GM21529 (cell line): Measurements from ENCODE around the gene STK25.
A peak's percentile ranks its signal among the peaks of the same experiment; 100 is the strongest.
"Not testable (repeated sequence)": the region's sequence is repeated elsewhere in the genome, so short reads cannot be mapped to it uniquely, and the experiment has no call there.

Experiments
- ATAC-seq: cut with Tn5 transposase; IDR thresholded peaks from one replicate; pipeline ENCODE4 v1.9.1; 2021; ENCODE audit not compliant: unreplicated experiment

STK25 gene

GRCh38 chr2:241540401-241540770, 32.0 kb upstream of the STK25 start:
- no peak for ATAC-seq

- ATAC-seq, result no peak
These were observed 31.4 kb upstream of the STK25 start for GRCh38 chr2:241539616-241540374.

GRCh38 chr2:241538838-241539615, 30.6 kb upstream of the STK25 start:
- ATAC-seq, result no peak

- no peak for ATAC-seq
These were observed 27.7 kb upstream of the STK25 start for GRCh38 chr2:241535871-241536655.

- no peak for ATAC-seq
These were observed 26.5 kb upstream of the STK25 start for GRCh38 chr2:241534701-241535375.

GRCh38 chr2:241534293-241534692, 25.9 kb upstream of the STK25 start:
- ATAC-seq, result no peak

- ATAC-seq, result no peak
These were observed 24.6 kb upstream of the STK25 start for GRCh38 chr2:241532733-241533601.

- no peak for ATAC-seq
These were observed 23.8 kb upstream of the STK25 start for GRCh38 chr2:241532168-241532567.

GRCh38 chr2:241531161-241531722, 22.9 kb upstream of the STK25 start:
- no peak for ATAC-seq

GRCh38 chr2:241530571-241530970, 22.2 kb upstream of the STK25 start:
- ATAC-seq, result no peak

- not testable (repeated sequence) for ATAC-seq
These were observed 17.7 kb upstream of the STK25 start for GRCh38 chr2:241525818-241526780.

- no peak for ATAC-seq
These were observed 14.1 kb upstream of the STK25 start for GRCh38 chr2:241522477-241522876.

GRCh38 chr2:241519669-241520068, 11.3 kb upstream of the STK25 start:
- ATAC-seq, result no peak

- no peak for ATAC-seq
These were observed 8.9 kb upstream of the STK25 start for GRCh38 chr2:241517297-241517696.

- ATAC-seq, result no peak
These were observed 8.2 kb upstream of the STK25 start for GRCh38 chr2:241516520-241516965.

GRCh38 chr2:241514986-241515737, 6.8 kb upstream of the STK25 start:
- peak; percentile 70 for ATAC-seq

GRCh38 chr2:241514553-241514952, 6.2 kb upstream of the STK25 start:
- ATAC-seq, result no peak
